Lung (tissue), 12 donors: ENCODE measurements around the gene ARID1A. TPM values are rescaled to one million over a fixed set of nuclear protein-coding genes. Genes with fewer than 3 reads are reported as not detected.

Source experiments
- ATAC-seq: fragments of 200-7000 bp; cut with Tn5 transposase; one replicate; pipeline ENCODE4 v1.9.1; 2020; ENCODE audit warnings: moderate number of reproducible peaks; ENCODE audit not compliant: insufficient read depth, low FRiP score
- DNase-seq, 3 donors: peaks; one replicate each; pipeline ENCODE4 v3.0.0-alpha.2; 2013 to 2017
- H3K27ac ChIP-seq, 2 donors: one replicate each; pipeline ENCODE4 v1.5.1; 2013; ENCODE audit warnings: mild to moderate bottlenecking in 2 of 2, moderate library complexity in 2 of 2, control low read depth in 1 of 2, inconsistent platforms in 1 of 2, low read depth in 1 of 2, low read length in 1 of 2
- H3K27me3 ChIP-seq, 3 donors: one replicate each; pipeline ENCODE4 v1.5.1; 2013; ENCODE audit warnings: low read length in 2 of 3; ENCODE audit not compliant: control insufficient read depth in 3 of 3, insufficient read depth in 3 of 3
- H3K36me3 ChIP-seq, 4 donors: one replicate each; pipeline ENCODE4 v1.5.1; 2013; ENCODE audit warnings: low read length in 4 of 4, mild to moderate bottlenecking in 1 of 4, moderate library complexity in 1 of 4; ENCODE audit not compliant: control insufficient read depth in 4 of 4, insufficient read depth in 4 of 4
- H3K4me1 ChIP-seq, 5 donors: one replicate each; pipeline ENCODE4 v1.5.1; 2013; ENCODE audit warnings: low read length in 5 of 5, mild to moderate bottlenecking in 2 of 5, moderate library complexity in 1 of 5; ENCODE audit not compliant: control insufficient read depth in 5 of 5, insufficient read depth in 5 of 5
- H3K4me3 ChIP-seq: one replicate; pipeline ENCODE4 v1.5.1; 2013; ENCODE audit warnings: mild to moderate bottlenecking, control low read depth, moderate library complexity
- H3K9ac ChIP-seq, 2 donors: one replicate each; pipeline ENCODE4 v1.5.1; 2013; ENCODE audit warnings: low read length in 2 of 2, control low read depth in 1 of 2; ENCODE audit not compliant: insufficient read depth in 1 of 2
- H3K9me3 ChIP-seq, 4 donors: one replicate each; pipeline ENCODE4 v1.5.1; 2013; ENCODE audit warnings: low read length in 3 of 4, mild to moderate bottlenecking in 1 of 4, moderate library complexity in 1 of 4; ENCODE audit not compliant: control insufficient read depth in 4 of 4, insufficient read depth in 3 of 4
- CTCF ChIP-seq: IDR thresholded peaks from 2 replicates; pipeline ENCODE4 v1.5.1; 2012; ENCODE audit warnings: mild to moderate bottlenecking; ENCODE audit errors: control extremely low read depth, extremely low read depth
- WGBS, 2 donors: extraction: QIAGEN DNeasy Blood & Tissue Kit; methylation state at CpG; one replicate each; pipeline ENCODE4 v1.1.7; 2013; 5-methylcytosine and 5-hydroxymethylcytosine counted together
- polyA plus RNA-seq, 2 donors: library from polyadenylated mRNA; stranded (reverse); fragments of 200-250 nt; gene quantifications; one replicate each; pipeline ENCODE4 v1.2.1, GENCODE V29; 2013
- total RNA-seq, 2 donors: library from RNA; depleted of rRNA in 1 of 2; stranded (reverse); fragments of >200 nt in 1 of 2; gene quantifications; one replicate each; pipeline ENCODE4 v1.2.1, GENCODE V29; 2014 to 2021
- donor health status: control.
- donor health status: control.
- donor health status: Bipolar disorder and iron deficiency.
- donor health status: healthy.
- donor health status: DM: yes; HTN: yes; CAD: no.

ARID1A gene
- total and polyA plus RNA-seq, 4 donors, result 16.1 to 119 (median 50.1) TPM

GRCh38 chr1:26827106-26827604 lies 131.3 kb downstream of the ARID1A start:
- no peak for TF ChIP-seq CTCF
- Histone ChIP-seq H3K36me3 (peaks cover 0 to 8% (median 3%) of the 10 kb centered on the region in 4 donors), H3K4me3 (peak overlapping the region; percentile 75), H3K27ac (peak overlapping the region; percentile 49 to 66), H3K9me3 (no peaks in the 10 kb centered on the region), H3K9ac (peak overlapping the region in 1 of 2 donors; percentile 68), H3K27me3 (no peaks in the 10 kb centered on the region), H3K4me1 (peaks cover 0 to 20% (median 13%) of the 10 kb centered on the region in 5 donors)
- ATAC-seq, result no peak
- WGBS, 2 donors, result 2 to 8% methylated on average over 8 to 17 of the region's 17 CpGs
- no peak for DNase-seq

DNA sequence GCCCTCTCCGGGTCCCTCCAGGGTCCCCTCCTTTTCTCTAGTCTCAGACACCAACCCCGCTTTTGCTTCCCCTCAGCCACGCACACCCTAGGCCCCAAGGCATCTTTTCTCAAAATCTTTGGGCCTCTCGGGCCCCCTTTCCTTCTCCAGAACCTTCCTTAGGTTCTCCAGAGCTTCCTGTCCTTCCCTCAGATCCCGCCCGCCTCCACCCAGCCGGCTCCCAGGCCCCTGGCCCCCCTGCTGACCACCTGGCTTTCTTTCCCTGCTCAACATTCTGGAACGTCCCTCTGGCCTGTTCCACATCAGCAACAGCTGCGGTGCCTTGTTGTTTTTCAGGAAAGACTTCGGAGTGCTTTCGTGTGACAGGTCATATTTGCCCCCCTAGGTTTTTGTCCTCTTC lies 131.8 kb downstream of the ARID1A start:
- Histone ChIP-seq H3K27ac (peak overlapping the region in 1 of 2 donors; percentile 7), H3K9me3 (no peaks in the 10 kb centered on the region), H3K36me3 (peaks cover 0 to 9% (median 7%) of the 10 kb centered on the region in 4 donors), H3K27me3 (no peaks in the 10 kb centered on the region), H3K9ac (peak overlapping the region; percentile 16 to 68), H3K4me1 (peaks cover 0 to 20% (median 13%) of the 10 kb centered on the region in 5 donors), H3K4me3 (peak overlapping the region; percentile 6)
- TF ChIP-seq CTCF, result no peak
- ATAC-seq (no peak), DNase-seq (peak in 1 of 3 donors; percentile 27)
- 42 to 56% methylated on average over 11 of the region's 11 CpGs for WGBS, 2 donors

DNA sequence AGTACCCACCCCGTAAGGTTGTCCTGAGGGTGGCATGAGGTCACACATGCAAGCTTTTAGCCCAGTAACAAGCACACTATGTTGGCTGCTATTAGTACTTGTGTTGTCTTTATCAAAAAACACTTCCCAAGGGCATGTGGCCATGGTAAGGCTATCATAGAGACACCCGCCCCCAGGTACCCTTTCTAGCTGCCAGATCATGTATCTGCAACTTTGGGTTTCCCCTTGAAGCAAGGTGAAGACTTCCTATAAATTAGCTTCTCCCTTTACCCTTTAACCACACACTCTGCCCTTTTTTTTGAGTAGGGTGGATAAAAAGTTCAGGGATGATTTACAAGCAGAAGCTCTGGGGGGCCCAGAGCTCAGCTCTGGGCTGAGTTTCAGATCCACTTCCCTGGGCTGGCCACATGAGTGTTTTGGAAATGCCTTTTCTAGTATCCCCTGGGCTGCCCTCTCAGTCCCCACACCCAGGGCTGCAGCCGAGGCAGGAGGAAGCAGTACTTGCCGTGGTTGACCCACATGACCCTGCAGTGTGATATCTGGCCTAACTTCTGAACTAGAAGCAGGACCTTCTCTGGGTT lies 132.7 kb downstream of the ARID1A start:
- ATAC-seq, result no peak
- no peak for TF ChIP-seq CTCF
- H3K9ac ChIP-seq, result no peak overlapping the region
- peak overlapping the region in 1 of 2 donors; percentile 57 for H3K27ac ChIP-seq
- no peak overlapping the region for H3K4me3 ChIP-seq
- peaks cover 0 to 20% (median 13%) of the 10 kb centered on the region in 5 donors for H3K4me1 ChIP-seq
- no peaks in the 10 kb centered on the region for H3K27me3 ChIP-seq
- H3K9me3 ChIP-seq, result no peaks in the 10 kb centered on the region
- peaks cover 0 to 14% (median 13%) of the 10 kb centered on the region in 4 donors for H3K36me3 ChIP-seq
- DNase-seq, result peak in 1 of 3 donors; percentile 15
- 49% methylated on average over 4 of the region's 4 CpGs for WGBS, 2 donors
